ENCODE results near the gene GORASP2. TPM values are rescaled to one million over a fixed set of nuclear protein-coding genes. Genes with fewer than 3 reads are reported as not detected.

Gene GORASP2
- total and polyA plus RNA-seq, 2 donors from 2014 or later, result 40.4 to 70.4 TPM

Other genes with a start within 250 kb of the GORASP2 start
- gene SP5, start 213.9 kb upstream of the GORASP2 start, total RNA-seq, result 0.25 TPM
- gene SP5, start 213.9 kb upstream of the GORASP2 start, polyA plus RNA-seq (ENCODE audit: insufficient read depth, low read depth, low replicate concordance), result 1.6 TPM
- 0.91 TPM for gene ERICH2, start 158.9 kb upstream of the GORASP2 start, total RNA-seq
- 4.0 TPM for gene ERICH2, start 158.9 kb upstream of the GORASP2 start, polyA plus RNA-seq (ENCODE audit: insufficient read depth, low read depth, low replicate concordance)
- gene GAD1, start 112.4 kb upstream of the GORASP2 start, total RNA-seq, result 1.1 TPM
- gene GAD1, start 112.4 kb upstream of the GORASP2 start, polyA plus RNA-seq (ENCODE audit: insufficient read depth, low read depth, low replicate concordance), result 4.1 TPM
- gene TLK1, start 231.6 kb downstream of the GORASP2 start, total RNA-seq, result 80.3 TPM
- 12.3 TPM for gene TLK1, start 231.6 kb downstream of the GORASP2 start, polyA plus RNA-seq (ENCODE audit: insufficient read depth, low read depth, low replicate concordance)

All from kidney (tissue), 2 donors.